Fibroblast of pulmonary artery (primary cell): ENCODE results near the gene CLEC14A.

Source experiments
- DNase-seq: peaks from one replicate; pipeline ENCODE4 v3.0.0-alpha.2; 2010; ENCODE audit warnings: low read depth
- H3K4me3 ChIP-seq: replicated peaks from 2 replicates; pipeline ENCODE4 v1.5.1; 2011; ENCODE audit warnings: low read depth, mild to moderate bottlenecking, control low read depth, low read length, moderate library complexity
- TF ChIP-seq, protein P1 (sequence below): IDR thresholded peaks from 2 replicates; pipeline ENCODE4 v1.5.1; 2011; ENCODE audit warnings: mild to moderate bottlenecking, control low read depth, low read length, inconsistent platforms; ENCODE audit errors: missing control alignments

Gene CLEC14A

DNA sequence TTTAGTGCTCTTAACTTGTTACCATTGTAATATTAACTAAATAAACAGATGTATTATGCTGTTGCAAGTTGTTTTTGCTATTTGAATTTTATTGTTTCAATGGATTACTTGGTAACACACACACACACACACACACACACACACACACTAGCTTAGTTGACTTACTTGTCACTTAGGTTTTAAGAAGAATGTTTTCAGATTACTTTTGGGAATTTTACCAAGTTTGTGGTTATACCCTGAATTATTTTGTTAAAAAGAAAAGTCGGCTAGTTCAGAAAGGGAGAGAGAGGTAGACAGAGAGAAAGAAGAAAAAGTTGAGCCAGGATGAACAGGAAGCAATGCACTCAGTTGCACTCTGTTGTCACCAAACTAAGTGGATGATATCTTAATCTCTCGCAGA is 42.9 kb downstream of the CLEC14A start:
- TF ChIP-seq, protein P1, sequence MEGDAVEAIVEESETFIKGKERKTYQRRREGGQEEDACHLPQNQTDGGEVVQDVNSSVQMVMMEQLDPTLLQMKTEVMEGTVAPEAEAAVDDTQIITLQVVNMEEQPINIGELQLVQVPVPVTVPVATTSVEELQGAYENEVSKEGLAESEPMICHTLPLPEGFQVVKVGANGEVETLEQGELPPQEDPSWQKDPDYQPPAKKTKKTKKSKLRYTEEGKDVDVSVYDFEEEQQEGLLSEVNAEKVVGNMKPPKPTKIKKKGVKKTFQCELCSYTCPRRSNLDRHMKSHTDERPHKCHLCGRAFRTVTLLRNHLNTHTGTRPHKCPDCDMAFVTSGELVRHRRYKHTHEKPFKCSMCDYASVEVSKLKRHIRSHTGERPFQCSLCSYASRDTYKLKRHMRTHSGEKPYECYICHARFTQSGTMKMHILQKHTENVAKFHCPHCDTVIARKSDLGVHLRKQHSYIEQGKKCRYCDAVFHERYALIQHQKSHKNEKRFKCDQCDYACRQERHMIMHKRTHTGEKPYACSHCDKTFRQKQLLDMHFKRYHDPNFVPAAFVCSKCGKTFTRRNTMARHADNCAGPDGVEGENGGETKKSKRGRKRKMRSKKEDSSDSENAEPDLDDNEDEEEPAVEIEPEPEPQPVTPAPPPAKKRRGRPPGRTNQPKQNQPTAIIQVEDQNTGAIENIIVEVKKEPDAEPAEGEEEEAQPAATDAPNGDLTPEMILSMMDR = no peak
- no peak overlapping the region for H3K4me3 ChIP-seq
- DNase-seq = peak; percentile 23

DNA sequence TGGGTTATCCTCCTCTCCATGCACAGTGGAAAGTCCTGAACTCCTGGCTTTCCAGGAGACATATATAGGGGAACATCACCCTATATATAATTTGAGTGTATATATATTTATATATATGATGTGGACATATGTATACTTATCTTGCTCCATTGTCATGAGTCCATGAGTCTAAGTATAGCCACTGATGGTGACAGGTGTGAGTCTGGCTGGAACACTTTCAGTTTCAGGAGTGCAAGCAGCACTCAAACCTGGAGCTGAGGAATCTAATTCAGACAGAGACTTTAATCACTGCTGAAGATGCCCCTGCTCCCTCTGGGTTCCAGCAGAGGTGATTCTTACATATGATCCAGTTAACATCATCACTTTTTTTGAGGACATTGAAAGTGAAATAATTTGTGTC is 43.8 kb downstream of the CLEC14A start:
- TF ChIP-seq, protein P1 = no peak
- H3K4me3 ChIP-seq = peak overlapping the region; percentile 63
- DNase-seq = no peak

DNA sequence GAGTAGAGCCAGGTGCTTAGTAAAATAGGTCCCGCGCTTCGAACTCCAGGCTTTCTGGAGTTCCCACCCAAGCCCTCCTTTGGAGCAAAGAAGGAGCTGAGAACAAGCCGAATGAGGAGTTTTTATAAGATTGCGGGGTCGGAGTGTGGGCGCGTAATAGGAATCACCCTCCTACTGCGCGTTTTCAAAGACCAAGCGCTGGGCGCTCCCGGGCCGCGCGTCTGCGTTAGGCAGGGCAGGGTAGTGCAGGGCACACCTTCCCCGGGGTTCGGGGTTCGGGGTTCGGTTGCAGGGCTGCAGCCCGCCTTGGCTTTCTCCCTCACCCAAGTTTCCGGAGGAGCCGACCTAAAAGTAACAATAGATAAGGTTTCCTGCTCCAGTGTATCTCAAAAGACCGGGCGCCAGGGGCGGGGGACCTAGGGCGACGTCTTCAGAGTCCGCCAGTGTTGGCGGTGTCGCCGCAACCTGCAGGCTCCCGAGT is 44.6 kb downstream of the CLEC14A start:
- TF ChIP-seq, protein P1 = no peak
- peak; percentile 11 for DNase-seq
- H3K4me3 ChIP-seq = peak overlapping the region; percentile 63

DNA sequence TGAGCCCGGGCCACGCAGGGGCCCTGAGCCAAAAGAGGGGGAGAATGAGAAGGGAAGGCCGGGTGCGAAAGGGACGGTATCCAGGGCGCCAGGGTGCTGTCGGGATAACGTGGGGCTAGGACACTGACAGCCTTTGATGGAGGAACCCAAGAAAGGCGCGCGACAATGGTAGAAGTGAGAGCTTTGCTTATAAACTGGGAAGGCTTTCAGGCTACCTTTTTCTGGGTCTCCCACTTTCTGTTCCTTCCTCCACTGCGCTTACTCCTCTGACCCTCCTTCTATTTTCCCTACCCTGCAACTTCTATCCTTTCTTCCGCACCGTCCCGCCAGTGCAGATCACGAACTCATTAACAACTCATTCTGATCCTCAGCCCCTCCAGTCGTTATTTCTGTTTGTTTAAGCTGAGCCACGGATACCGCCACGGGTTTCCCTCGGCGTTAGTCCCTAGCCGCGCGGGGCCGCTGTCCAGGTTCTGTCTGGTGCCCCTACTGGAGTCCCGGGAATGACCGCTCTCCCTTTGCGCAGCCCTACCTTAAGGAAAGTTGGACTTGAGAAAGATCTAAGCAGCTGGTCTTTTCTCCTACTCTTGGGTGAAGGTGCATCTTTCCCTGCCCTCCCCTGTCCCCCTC is 45.2 kb downstream of the CLEC14A start:
- peak overlapping the region; percentile 63 for H3K4me3 ChIP-seq
- peak; percentile 76 for DNase-seq
- TF ChIP-seq, protein P1 = peak; percentile 52

DNA sequence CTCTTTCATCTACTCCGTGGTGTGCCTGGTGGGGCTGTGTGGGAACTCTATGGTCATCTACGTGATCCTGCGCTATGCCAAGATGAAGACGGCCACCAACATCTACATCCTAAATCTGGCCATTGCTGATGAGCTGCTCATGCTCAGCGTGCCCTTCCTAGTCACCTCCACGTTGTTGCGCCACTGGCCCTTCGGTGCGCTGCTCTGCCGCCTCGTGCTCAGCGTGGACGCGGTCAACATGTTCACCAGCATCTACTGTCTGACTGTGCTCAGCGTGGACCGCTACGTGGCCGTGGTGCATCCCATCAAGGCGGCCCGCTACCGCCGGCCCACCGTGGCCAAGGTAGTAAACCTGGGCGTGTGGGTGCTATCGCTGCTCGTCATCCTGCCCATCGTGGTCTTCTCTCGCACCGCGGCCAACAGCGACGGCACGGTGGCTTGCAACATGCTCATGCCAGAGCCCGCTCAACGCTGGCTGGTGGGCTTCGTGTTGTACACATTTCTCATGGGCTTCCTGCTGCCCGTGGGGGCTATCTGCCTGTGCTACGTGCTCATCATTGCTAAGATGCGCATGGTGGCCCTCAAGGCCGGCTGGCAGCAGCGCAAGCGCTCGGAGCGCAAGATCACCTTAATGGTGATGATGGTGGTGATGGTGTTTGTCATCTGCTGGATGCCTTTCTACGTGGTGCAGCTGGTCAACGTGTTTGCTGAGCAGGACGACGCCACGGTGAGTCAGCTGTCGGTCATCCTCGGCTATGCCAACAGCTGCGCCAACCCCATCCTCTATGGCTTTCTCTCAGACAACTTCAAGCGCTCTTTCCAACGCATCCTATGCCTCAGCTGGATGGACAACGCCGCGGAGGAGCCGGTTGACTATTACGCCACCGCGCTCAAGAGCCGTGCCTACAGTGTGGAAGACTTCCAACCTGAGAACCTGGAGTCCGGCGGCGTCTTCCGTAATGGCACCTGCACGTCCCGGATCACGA is 46.0 kb downstream of the CLEC14A start:
- DNase-seq = peak; percentile 61
- H3K4me3 ChIP-seq = peak overlapping the region; percentile 63
- TF ChIP-seq, protein P1 = no peak

DNA sequence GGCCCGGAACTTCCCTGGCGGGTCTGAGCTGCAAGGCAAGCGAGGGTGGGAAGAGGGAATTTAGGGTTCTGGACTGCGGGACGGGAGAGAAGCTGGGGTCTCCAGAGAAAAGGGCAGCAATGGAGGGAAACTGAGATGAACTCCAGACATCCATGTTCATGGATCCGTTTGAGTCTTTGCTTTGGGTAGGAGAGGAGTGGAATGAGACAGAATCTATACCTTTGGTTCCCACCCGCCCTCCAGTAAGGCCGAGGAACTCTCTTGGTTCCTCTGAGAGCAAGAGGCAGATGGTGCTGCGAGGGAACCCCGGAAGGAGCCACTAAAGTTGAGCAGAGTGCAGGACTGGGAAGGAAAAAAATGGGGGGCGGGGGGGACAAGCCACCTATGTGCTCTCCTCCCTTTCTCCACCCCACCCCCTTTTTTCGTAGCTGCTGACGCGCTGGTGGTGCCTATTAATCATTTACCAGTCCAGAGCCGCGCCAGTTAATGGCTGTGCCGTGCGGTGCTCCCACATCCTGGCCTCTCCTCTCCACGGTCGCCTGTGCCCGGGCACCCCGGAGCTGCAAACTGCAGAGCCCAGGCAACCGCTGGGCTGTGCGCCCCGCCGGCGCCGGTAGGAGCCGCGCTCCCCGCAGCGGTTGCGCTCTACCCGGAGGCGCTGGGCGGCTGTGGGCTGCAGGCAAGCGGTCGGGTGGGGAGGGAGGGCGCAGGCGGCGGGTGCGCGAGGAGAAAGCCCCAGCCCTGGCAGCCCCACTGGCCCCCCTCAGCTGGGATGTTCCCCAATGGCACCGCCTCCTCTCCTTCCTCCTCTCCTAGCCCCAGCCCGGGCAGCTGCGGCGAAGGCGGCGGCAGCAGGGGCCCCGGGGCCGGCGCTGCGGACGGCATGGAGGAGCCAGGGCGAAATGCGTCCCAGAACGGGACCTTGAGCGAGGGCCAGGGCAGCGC is 47.0 kb downstream of the CLEC14A start:
- peak overlapping the region; percentile 63 for H3K4me3 ChIP-seq
- DNase-seq = peak; percentile 69
- TF ChIP-seq, protein P1 = peak; percentile 26
